H4 (cell line): Measurements from ENCODE around the gene IGSF21. TPM values are rescaled to one million over a fixed set of nuclear protein-coding genes. Genes with fewer than 3 reads are reported as not detected.

Source experiments
- DNase-seq: peaks from one replicate; pipeline ENCODE4 v3.0.0-alpha.2; 2015; ENCODE audit warnings: low spot score
- total RNA-seq: library from RNA; depleted of rRNA; stranded (reverse); fragments of >200 nt; shearing (Covaris generic); gene quantifications from 2 replicates; pipeline ENCODE4 v1.2.3, GENCODE V29; 2014

IGSF21 gene
- total RNA-seq, 1 experiment from 2014 or later: not detected

- no peak for DNase-seq
These were observed 68.2 kb downstream of the IGSF21 start for GRCh38 chr1:18175530-18176377.

GRCh38 chr1:18176619-18177018 is 69.0 kb downstream of the IGSF21 start:
- DNase-seq: no peak

- DNase-seq: no peak
These were observed 70.5 kb downstream of the IGSF21 start for GRCh38 chr1:18178111-18178510.

GRCh38 chr1:18179009-18179408 is 71.4 kb downstream of the IGSF21 start:
- DNase-seq: no peak

GRCh38 chr1:18182398-18183160 is 75.0 kb downstream of the IGSF21 start:
- DNase-seq: peak; percentile 40

- no peak for DNase-seq
These were observed 75.9 kb downstream of the IGSF21 start for GRCh38 chr1:18183533-18183932.

- DNase-seq: no peak
These were observed 79.5 kb downstream of the IGSF21 start for GRCh38 chr1:18187054-18187453.

- DNase-seq: no peak
These were observed 81.4 kb downstream of the IGSF21 start for GRCh38 chr1:18188820-18189517.

GRCh38 chr1:18190598-18190997 is 83.0 kb downstream of the IGSF21 start:
- DNase-seq: no peak

GRCh38 chr1:18191037-18191436 is 83.4 kb downstream of the IGSF21 start:
- no peak for DNase-seq

- DNase-seq: no peak
These were observed 84.0 kb downstream of the IGSF21 start for GRCh38 chr1:18191481-18192155.

- no peak for DNase-seq
These were observed 84.6 kb downstream of the IGSF21 start for GRCh38 chr1:18192182-18192581.

GRCh38 chr1:18192974-18193373 is 85.4 kb downstream of the IGSF21 start:
- no peak for DNase-seq

- DNase-seq: no peak
These were observed 89.7 kb downstream of the IGSF21 start for GRCh38 chr1:18197299-18197698.

GRCh38 chr1:18198260-18198659 is 90.7 kb downstream of the IGSF21 start:
- no peak for DNase-seq

GRCh38 chr1:18199462-18199861 is 91.9 kb downstream of the IGSF21 start:
- no peak for DNase-seq

GRCh38 chr1:18200136-18200717 is 92.6 kb downstream of the IGSF21 start:
- no peak for DNase-seq

GRCh38 chr1:18200918-18201317 is 93.3 kb downstream of the IGSF21 start:
- DNase-seq: no peak

- DNase-seq: no peak
These were observed 94.6 kb downstream of the IGSF21 start for GRCh38 chr1:18201997-18202719.

GRCh38 chr1:18203645-18204044 is 96.0 kb downstream of the IGSF21 start:
- no peak for DNase-seq

- DNase-seq: no peak
These were observed 97.0 kb downstream of the IGSF21 start for GRCh38 chr1:18204575-18204974.
